ENCODE results near the gene NSF. TPM values are rescaled to one million over a fixed set of nuclear protein-coding genes. Genes with fewer than 3 reads are reported as not detected.

The NSF gene
- total RNA-seq, 2 experiments from 2014 or later: 35.3 to 42.5 TPM

DNA sequence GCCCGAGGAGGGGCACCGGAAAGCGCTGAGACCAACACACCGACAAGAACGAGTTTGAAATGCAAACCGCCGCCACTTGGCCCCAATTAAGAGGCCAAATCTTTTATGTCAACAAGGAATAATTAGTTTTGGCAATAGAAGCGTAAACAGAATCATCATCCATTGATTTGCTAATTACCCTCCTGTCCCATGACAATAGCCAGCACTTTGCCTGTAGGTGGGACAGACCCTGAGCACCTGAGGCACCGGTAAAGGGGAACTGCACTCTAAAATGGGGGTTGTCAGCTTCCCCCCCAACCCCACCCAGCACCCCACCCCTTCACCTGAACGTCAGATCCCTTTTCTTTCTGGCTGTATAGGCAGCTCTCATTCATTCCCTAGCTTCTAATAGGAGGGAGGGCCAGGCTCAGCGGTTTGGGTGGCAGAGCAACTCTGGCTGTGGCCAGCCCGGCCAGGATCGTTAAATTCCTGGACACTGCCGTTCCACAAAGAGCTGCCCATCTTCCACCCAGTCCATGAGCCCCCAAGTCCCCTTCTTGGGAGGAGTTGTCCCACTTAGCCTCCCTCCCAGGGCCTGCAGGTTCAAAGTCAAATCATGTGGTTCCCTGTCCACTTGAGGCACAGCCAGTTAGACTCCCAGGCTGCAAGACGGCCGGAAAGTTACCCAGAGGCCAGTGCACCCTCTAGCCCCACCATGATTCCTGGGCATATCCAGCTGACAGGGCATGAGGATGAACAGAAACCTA is 182.2 kb downstream of the NSF start:
- Histone ChIP-seq H3K9me3 (ENCODE audit: low read length) (no peaks in the 10 kb centered on the region), H3K79me2 (ENCODE audit: insufficient read depth, low read depth, low read length) (no peaks in the 10 kb centered on the region), H3K4me1 (ENCODE audit: insufficient read depth, low read length, poor library complexity, severe bottlenecking) (peaks cover 36% of the 10 kb centered on the region), H2AFZ (ENCODE audit: low read length) (peak overlapping the region; percentile 85; the same call in 1 of the 2 replicates), H3K27ac (ENCODE audit: low read depth, low read length, poor library complexity, severe bottlenecking) (no peak overlapping the region), H4K20me1 (ENCODE audit: insufficient read depth, low read length) (no peaks in the 10 kb centered on the region), H3K36me3 (ENCODE audit: insufficient read depth, low read length) (no peaks in the 10 kb centered on the region), H3K4me2 (ENCODE audit: low read length) (peak overlapping the region; percentile 80), H3K9me2 (ENCODE audit: insufficient read depth, low read length) (no peaks in the 10 kb centered on the region), H3K4me3 (ENCODE audit: low read depth, low read length, poor library complexity, severe bottlenecking) (peak overlapping the region; percentile 68)
- DNase-seq (ENCODE audit: low spot score): no peak
- POLR2A ChIA-PET: no interaction called here
- CTCF ChIA-PET (ENCODE audit: unreplicated experiment): no interaction called here
- intact Hi-C loops (cut with micrococcal nuclease; ENCODE audit: unreplicated experiment): no loop called here
- TF ChIP-seq, protein P1, sequence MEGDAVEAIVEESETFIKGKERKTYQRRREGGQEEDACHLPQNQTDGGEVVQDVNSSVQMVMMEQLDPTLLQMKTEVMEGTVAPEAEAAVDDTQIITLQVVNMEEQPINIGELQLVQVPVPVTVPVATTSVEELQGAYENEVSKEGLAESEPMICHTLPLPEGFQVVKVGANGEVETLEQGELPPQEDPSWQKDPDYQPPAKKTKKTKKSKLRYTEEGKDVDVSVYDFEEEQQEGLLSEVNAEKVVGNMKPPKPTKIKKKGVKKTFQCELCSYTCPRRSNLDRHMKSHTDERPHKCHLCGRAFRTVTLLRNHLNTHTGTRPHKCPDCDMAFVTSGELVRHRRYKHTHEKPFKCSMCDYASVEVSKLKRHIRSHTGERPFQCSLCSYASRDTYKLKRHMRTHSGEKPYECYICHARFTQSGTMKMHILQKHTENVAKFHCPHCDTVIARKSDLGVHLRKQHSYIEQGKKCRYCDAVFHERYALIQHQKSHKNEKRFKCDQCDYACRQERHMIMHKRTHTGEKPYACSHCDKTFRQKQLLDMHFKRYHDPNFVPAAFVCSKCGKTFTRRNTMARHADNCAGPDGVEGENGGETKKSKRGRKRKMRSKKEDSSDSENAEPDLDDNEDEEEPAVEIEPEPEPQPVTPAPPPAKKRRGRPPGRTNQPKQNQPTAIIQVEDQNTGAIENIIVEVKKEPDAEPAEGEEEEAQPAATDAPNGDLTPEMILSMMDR (conservative IDR thresholded peaks at IDR 0.05; ENCODE audit: low read length): no peak
- no peak for TF ChIP-seq EZH2phosphoT487 (IDR thresholded peaks at IDR 0.05; ENCODE audit: borderline replicate concordance, low read depth, low read length)
- BruUV-seq (replicated peaks): no TSS peak

DNA sequence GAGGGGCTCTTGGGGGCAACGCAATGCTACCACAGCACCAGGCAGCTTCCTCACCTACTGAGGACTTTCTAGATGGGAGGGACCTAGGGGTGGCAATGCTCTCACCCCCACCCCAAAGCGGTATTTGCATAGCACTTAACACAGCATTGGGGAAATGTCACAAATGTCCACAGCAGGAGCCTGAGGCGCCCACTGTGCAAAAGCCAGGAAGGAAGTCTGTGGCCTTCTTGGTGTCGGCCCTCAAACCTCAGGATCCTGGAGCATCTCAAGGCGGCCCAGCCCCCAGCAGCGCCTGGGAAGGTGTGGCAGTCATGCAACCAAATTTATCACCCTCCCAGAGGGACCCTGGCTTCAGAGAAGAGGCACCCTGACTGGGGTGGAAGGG is 182.7 kb downstream of the NSF start:
- no TSS peak for BruUV-seq (replicated peaks)
- Histone ChIP-seq H3K36me3 (ENCODE audit: insufficient read depth, low read length) (no peaks in the 10 kb centered on the region), H3K9me2 (ENCODE audit: insufficient read depth, low read length) (no peaks in the 10 kb centered on the region), H3K79me2 (ENCODE audit: insufficient read depth, low read depth, low read length) (no peaks in the 10 kb centered on the region), H3K4me1 (ENCODE audit: insufficient read depth, low read length, poor library complexity, severe bottlenecking) (peaks cover 35% of the 10 kb centered on the region), H3K9me3 (ENCODE audit: low read length) (no peaks in the 10 kb centered on the region), H3K27ac (ENCODE audit: low read depth, low read length, poor library complexity, severe bottlenecking) (no peak overlapping the region), H4K20me1 (ENCODE audit: insufficient read depth, low read length) (no peaks in the 10 kb centered on the region), H3K4me3 (ENCODE audit: low read depth, low read length, poor library complexity, severe bottlenecking) (no peak overlapping the region), H2AFZ (ENCODE audit: low read length) (peak overlapping the region; percentile 55; the same call in 1 of the 2 replicates), H3K4me2 (ENCODE audit: low read length) (peak overlapping the region; percentile 80; the same call in 1 of the 2 replicates)
- CTCF ChIA-PET (ENCODE audit: unreplicated experiment): no interaction called here
- POLR2A ChIA-PET: no interaction called here
- intact Hi-C loops (cut with micrococcal nuclease; ENCODE audit: unreplicated experiment): no loop called here
- TF ChIP-seq, protein P1 (conservative IDR thresholded peaks at IDR 0.05; ENCODE audit: low read length): no peak
- TF ChIP-seq EZH2phosphoT487 (IDR thresholded peaks at IDR 0.05; ENCODE audit: borderline replicate concordance, low read depth, low read length): no peak
- DNase-seq (ENCODE audit: low spot score): peak; percentile 34

DNA sequence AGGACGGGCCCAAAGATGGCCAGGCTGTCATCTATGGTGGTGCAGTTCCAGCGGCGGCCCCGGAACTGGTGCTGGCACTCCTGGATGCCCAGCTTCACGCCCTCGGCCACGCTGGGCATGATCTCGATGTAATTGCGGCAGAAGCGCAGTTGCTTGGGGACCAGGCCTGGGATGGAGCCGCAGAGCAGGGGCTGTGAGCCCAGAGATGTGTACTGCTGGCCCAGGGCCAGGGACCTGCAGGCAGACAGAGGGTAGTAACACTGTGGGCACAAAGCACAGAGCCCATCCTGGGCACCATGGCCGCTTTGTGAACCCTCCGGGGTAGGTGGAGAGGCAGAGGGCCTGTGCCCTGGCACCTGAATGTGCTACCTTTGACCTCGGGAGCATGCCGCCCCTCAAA is 183.2 kb downstream of the NSF start:
- no peak for DNase-seq (ENCODE audit: low spot score)
- Histone ChIP-seq H2AFZ (ENCODE audit: low read length) (no peak overlapping the region), H3K4me2 (ENCODE audit: low read length) (no peak overlapping the region), H4K20me1 (ENCODE audit: insufficient read depth, low read length) (no peaks in the 10 kb centered on the region), H3K4me1 (ENCODE audit: insufficient read depth, low read length, poor library complexity, severe bottlenecking) (peaks cover 35% of the 10 kb centered on the region), H3K36me3 (ENCODE audit: insufficient read depth, low read length) (no peaks in the 10 kb centered on the region), H3K4me3 (ENCODE audit: low read depth, low read length, poor library complexity, severe bottlenecking) (no peak overlapping the region), H3K79me2 (ENCODE audit: insufficient read depth, low read depth, low read length) (no peaks in the 10 kb centered on the region), H3K9me3 (ENCODE audit: low read length) (no peaks in the 10 kb centered on the region), H3K9me2 (ENCODE audit: insufficient read depth, low read length) (no peaks in the 10 kb centered on the region), H3K27ac (ENCODE audit: low read depth, low read length, poor library complexity, severe bottlenecking) (no peak overlapping the region)
- intact Hi-C loops (cut with micrococcal nuclease; ENCODE audit: unreplicated experiment): no loop called here
- TF ChIP-seq EZH2phosphoT487 (IDR thresholded peaks at IDR 0.05; ENCODE audit: borderline replicate concordance, low read depth, low read length): no peak
- TF ChIP-seq, protein P1 (conservative IDR thresholded peaks at IDR 0.05; ENCODE audit: low read length): no peak
- ChIA-PET POLR2A (no interaction called here), CTCF (ENCODE audit: unreplicated experiment) (no interaction called here)
- BruUV-seq (replicated peaks): no TSS peak
